BLaER1 (cell line): ENCODE results near the gene KMO.
A peak's percentile ranks its signal among the peaks of the same experiment; 100 is the strongest.

Experiments used
- H3K27ac ChIP-seq: shearing (Covaris generic); formaldehyde crosslinking; 2 replicates; pipeline ENCODE4 v1.8.1; 2022
- H3K27me3 ChIP-seq: shearing (Covaris generic); formaldehyde crosslinking; 2 replicates; pipeline ENCODE4 v1.8.1; 2022
- H3K36me3 ChIP-seq: shearing (Covaris generic); formaldehyde crosslinking; 2 replicates; pipeline ENCODE4 v1.8.1; 2022
- H3K4me1 ChIP-seq: shearing (Covaris generic); formaldehyde crosslinking; 2 replicates; pipeline ENCODE4 v1.8.1; 2022
- H3K4me2 ChIP-seq: shearing (Covaris generic); formaldehyde crosslinking; 2 replicates; pipeline ENCODE4 v1.8.1; 2022
- H3K4me3 ChIP-seq: shearing (Covaris generic); formaldehyde crosslinking; 2 replicates; pipeline ENCODE4 v1.8.1; 2022
- H3K9ac ChIP-seq: shearing (Covaris generic); formaldehyde crosslinking; 2 replicates; pipeline ENCODE4 v1.8.1; 2022
- H3K9me3 ChIP-seq: shearing (Covaris generic); formaldehyde crosslinking; 2 replicates; pipeline ENCODE4 v1.8.1; 2022
- H4K20me1 ChIP-seq: shearing (Covaris generic); formaldehyde crosslinking; 2 replicates; pipeline ENCODE4 v1.8.1; 2022
- Cebpa-rat ChIP-seq: shearing (Covaris generic); IDR thresholded peaks from 2 replicates; pipeline ENCODE4 v1.8.1; 2022

Gene KMO

GRCh38 chr1:241640149-241640866, 108.1 kb downstream of the KMO start, which contains the start of the genes CHML and OPN3:
Gene CHML, minus strand, starts transcription at chr1:241640369. Its CDS starts 4,603 bp downstream, at chr1:241635766.
Gene OPN3, minus strand, starts transcription at chr1:241640369. Its CDS starts 115 bp downstream, at chr1:241640254.
- H3K27ac ChIP-seq = peak within 1 kb of the TSS; percentile 90
- no peak for TF ChIP-seq Cebpa-rat
- H4K20me1 ChIP-seq = peaks cover 11% of the 10 kb centered on the region; the same call in 1 of the 2 replicates
- H3K27me3 ChIP-seq = no peaks in the 10 kb centered on the region
- H3K9ac ChIP-seq = peak within 1 kb of the TSS; percentile 91
- peaks cover 3% of the 10 kb centered on the region for H3K36me3 ChIP-seq
- H3K4me3 ChIP-seq = peak within 1 kb of the TSS; percentile 91
- peaks cover 9% of the 10 kb centered on the region for H3K9me3 ChIP-seq
- H3K4me2 ChIP-seq = peak within 1 kb of the TSS; percentile 90
- H3K4me1 ChIP-seq = peaks cover 50% of the 10 kb centered on the region

- Histone ChIP-seq H3K36me3 (no peaks in the 10 kb centered on the region), H4K20me1 (peaks cover 11% of the 10 kb centered on the region; the same call in 1 of the 2 replicates), H3K4me2 (peak overlapping the region; percentile 75), H3K9ac (peak overlapping the region; percentile 22), H3K9me3 (peaks cover 9% of the 10 kb centered on the region), H3K27me3 (no peaks in the 10 kb centered on the region), H3K27ac (peak overlapping the region; percentile 75), H3K4me1 (peaks cover 43% of the 10 kb centered on the region), H3K4me3 (peak overlapping the region; percentile 91)
- TF ChIP-seq Cebpa-rat = peak; percentile 85
Measured at GRCh38 chr1:241640867-241641622, 108.9 kb downstream of the KMO start.

DNA sequence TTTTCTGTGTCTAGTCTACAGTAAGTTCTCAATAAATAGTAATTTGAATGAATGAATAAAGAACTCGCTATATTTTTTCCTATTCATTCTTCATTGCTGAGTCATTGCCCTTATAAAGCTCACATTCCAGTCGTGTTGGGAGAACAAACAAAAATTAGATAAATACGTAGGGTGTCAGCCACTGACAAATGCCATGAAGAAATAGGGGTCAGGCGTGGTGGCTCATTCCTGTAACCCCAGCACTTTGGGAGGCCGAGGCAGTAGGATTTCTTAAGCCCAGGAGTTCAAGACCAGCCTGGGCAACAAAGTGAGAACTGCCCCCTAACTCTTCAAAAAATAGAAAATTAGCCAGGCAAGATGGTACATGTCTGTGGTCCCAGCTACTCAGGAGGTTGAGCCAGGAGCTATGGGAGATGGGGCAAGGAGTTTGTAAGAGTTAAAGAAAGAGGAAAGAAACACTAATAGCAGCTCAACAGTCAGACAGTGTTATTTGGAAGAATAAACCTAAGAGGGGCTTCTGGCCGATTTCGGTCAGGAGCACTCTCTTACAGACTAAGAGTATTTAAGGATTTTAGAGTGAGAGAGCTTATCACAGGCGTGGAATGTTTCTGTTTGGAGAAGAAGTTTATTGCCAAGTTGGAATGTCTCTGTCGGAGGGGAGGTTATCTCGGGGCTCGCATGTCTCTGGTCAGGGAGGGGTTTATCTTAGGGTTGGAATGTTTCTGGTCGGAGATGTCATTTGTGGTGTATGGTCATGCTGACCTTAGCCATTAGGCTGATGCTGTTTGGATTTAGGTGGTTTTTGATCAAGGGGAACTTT, 109.8 kb downstream of the KMO start:
- Histone ChIP-seq H3K9me3 (peaks cover 9% of the 10 kb centered on the region), H4K20me1 (peaks cover 11% of the 10 kb centered on the region; the same call in 1 of the 2 replicates), H3K36me3 (no peaks in the 10 kb centered on the region), H3K27ac (no peak overlapping the region), H3K4me2 (no peak overlapping the region), H3K4me1 (peaks cover 33% of the 10 kb centered on the region), H3K4me3 (no peak overlapping the region), H3K27me3 (no peaks in the 10 kb centered on the region), H3K9ac (no peak overlapping the region)
- no peak for TF ChIP-seq Cebpa-rat

- H3K9me3 ChIP-seq = peaks cover 9% of the 10 kb centered on the region
- H3K36me3 ChIP-seq = no peaks in the 10 kb centered on the region
- peaks cover 9% of the 10 kb centered on the region; the same call in 1 of the 2 replicates for H4K20me1 ChIP-seq
- no peak for TF ChIP-seq Cebpa-rat
- peaks cover 27% of the 10 kb centered on the region for H3K4me1 ChIP-seq
- no peak overlapping the region for H3K4me3 ChIP-seq
- H3K27ac ChIP-seq = no peak overlapping the region
- H3K9ac ChIP-seq = no peak overlapping the region
- H3K4me2 ChIP-seq = no peak overlapping the region
- no peaks in the 10 kb centered on the region for H3K27me3 ChIP-seq
Measured at GRCh38 chr1:241642593-241642944, 110.4 kb downstream of the KMO start.

DNA sequence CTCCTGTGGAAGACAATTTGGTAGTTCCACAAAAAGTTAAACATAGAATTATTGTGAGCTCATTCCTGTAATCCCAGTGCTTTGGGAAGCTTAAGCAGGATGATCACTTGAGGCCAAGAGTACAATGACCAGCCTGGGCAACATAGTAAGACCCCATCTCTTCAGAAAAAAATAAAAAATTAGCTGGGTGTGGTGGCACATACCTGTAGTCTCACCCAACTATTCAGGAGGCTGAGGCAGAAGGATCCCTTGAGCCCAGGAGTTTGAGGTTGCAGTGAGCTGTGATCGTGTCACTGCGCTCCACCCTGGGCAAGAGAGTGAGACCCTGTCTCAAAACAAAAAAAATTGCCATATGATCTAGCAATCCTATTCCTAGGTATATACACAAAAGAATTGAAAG, 112.1 kb downstream of the KMO start:
- Histone ChIP-seq H3K4me2 (no peak overlapping the region), H4K20me1 (no peaks in the 10 kb centered on the region), H3K4me3 (no peak overlapping the region), H3K9ac (no peak overlapping the region), H3K4me1 (peaks cover 13% of the 10 kb centered on the region), H3K27me3 (no peaks in the 10 kb centered on the region), H3K9me3 (peaks cover 9% of the 10 kb centered on the region), H3K27ac (no peak overlapping the region), H3K36me3 (no peaks in the 10 kb centered on the region)
- TF ChIP-seq Cebpa-rat = no peak

GRCh38 chr1:241645199-241645598, 113.0 kb downstream of the KMO start:
- H3K27me3 ChIP-seq = no peaks in the 10 kb centered on the region
- no peak overlapping the region for H3K4me3 ChIP-seq
- H3K4me2 ChIP-seq = no peak overlapping the region
- peaks cover 13% of the 10 kb centered on the region for H3K4me1 ChIP-seq
- no peaks in the 10 kb centered on the region for H4K20me1 ChIP-seq
- no peak for TF ChIP-seq Cebpa-rat
- no peak overlapping the region for H3K27ac ChIP-seq
- no peaks in the 10 kb centered on the region for H3K36me3 ChIP-seq
- no peak overlapping the region for H3K9ac ChIP-seq
- peaks cover 9% of the 10 kb centered on the region for H3K9me3 ChIP-seq
